Stimulated activated CD4-positive, alpha-beta T cell treated with anti-CD3 and anti-CD28 coated beads, Interleukin-12 subunit alpha, Interleukin-12 subunit beta, amount 100 ng/mL, for 48 hours (primary cell): ENCODE measurements around the gene SMCO1.
"Not testable (repeated sequence)": the region's sequence is repeated elsewhere in the genome, so short reads cannot be mapped to it uniquely, and the experiment has no call there.

ENCODE experiments used
- DNase-seq, 3 donors: peaks; one replicate each; pipeline ENCODE4 v3.0.0-alpha.2; 2020; ENCODE audit warnings: low read depth in 2 of 3, low spot score in 1 of 3

Gene SMCO1

DNA sequence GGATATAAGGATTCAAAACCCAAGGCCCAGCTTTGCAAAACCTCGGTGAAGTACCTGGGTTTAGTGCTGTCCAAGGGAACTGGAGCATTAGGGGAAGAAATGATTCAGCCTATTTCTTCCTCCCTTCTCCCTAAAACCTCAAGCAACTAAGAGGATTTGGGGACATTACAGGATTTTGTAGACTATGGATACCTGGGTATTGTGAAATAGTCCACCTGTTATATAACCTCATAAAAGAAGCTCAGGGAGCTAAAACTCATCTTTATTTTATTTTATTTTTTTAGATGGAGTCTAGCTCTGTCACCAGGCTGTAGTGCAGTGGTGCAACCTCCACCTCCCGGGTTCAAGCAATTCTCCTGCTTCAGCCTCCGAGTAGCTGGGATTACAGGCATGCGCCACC, 8.7 kb upstream of the SMCO1 start:
- no peak for DNase-seq

DNA sequence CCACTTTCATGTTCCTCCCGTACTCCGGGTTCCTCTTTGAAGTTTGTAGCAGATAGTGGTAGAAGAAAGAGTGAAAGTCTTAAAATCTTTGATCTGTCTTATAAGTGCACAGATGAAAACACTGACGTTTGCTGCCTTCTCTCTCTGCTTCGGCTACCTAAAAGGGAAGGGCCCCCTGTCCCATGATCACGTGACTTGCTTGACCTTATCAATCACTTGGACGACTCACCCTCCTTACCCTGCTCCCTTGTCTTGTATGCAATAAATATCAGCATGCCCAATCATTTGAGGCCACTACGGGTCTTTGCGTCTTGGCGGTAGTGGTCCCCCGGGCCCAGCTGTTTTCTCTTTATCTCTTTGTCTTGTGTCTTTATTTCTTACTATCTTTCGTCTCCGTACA, 6.1 kb upstream of the SMCO1 start:
- DNase-seq: not testable (repeated sequence)

DNA sequence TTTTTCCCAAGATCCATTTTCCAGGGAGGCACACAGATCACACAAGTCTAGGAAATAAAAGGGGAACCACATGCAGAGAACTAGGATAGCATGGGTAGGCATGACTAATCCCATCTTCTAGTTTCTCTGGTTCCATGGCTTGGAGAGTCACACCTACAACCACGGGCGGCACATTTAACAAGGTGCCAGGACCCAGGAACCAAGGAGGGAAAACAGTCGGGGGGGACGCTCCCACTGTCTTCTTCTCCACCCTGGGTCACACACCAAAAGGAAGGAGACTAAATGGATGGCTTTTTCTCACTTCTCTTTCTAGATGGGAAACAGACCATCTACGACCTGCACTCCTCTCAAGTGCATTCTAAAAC, 4.6 kb upstream of the SMCO1 start:
- no peak for DNase-seq

DNA sequence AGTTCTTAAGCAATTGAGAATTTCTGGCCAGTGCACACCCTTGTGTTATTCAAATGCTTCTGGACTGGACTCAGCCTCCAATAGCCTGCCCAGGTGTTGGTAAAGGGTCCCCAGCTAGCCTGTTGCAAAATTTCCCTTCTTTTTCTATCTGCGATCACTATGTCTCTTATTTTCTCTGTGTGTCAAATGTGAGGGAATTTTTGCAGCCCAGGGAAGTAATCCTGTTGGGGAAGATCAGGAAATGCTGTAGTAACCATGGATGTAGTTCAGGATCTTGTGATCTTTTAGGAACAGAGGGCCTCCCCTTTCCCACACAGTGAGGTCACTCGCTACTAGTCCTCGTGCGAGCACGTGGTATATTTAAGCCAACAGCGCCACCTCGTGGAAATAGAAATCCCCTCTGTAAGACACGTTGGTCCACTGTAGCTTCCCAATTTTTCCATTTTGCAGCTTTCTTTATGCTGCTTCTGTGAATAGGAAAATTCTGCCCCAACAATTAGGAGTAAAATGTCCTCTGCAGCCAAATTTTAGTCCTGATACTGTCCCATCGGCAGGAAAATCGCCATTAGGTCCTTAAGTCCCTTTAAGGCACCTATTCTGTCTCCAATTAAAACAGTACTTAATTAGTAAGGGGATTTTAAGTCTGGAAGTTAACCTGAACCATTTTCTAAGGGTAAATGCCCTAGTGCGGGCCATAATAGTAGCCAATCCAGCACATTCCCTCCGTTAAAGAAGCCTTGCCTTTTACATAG, 4.0 kb upstream of the SMCO1 start:
- peak in 2 of 3 donors; percentile 61 to 72 for DNase-seq

DNA sequence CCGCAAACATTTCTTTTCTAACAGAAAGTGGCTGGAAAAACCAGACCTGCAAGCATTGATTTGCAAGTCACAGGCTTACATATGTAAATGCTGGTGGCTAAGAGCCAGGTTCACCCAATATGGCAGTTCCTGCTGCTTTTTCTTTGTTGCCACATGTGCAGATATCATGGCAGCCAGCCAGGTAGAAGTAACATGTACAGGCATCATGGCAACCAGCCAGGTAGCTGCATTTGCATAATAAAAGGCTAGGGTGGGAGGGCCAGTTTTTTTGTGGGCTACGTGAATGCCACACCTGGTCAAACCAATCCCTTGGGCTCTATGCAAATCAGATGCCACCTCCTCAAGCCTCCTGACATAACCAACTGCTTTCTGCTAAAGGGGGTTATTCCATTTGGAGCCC, 2.8 kb upstream of the SMCO1 start:
- no peak for DNase-seq

DNA sequence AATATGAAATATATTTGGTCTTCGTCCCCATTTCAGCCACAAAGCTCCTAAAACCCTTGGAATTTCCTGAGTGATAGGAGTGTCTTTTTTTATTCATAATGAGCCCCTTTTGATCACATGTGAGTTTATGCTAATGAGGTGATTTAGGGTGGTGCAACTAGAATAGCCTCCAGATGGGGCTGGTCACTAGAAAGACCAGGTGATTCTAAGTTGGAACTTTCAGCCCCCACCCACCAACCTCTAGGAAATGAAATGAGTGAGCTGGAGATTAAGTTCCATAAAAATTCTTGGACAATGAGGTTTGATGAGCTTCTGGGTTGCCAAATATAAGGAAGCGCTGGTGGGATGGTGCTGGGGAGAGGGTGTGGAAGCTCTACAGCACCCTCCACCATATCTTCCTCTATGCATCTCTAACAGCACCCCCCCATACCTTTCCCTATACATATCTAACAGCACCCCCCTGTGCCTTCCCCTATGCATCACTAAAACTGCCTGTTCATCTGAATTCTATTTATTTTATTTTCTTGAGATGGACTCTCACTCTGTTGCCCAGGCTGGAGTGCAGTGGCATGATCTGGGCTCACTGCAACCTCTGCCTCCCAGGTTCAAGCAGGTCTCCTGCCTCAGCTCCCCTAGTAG, 2.1 kb upstream of the SMCO1 start:
- DNase-seq: no peak

DNA sequence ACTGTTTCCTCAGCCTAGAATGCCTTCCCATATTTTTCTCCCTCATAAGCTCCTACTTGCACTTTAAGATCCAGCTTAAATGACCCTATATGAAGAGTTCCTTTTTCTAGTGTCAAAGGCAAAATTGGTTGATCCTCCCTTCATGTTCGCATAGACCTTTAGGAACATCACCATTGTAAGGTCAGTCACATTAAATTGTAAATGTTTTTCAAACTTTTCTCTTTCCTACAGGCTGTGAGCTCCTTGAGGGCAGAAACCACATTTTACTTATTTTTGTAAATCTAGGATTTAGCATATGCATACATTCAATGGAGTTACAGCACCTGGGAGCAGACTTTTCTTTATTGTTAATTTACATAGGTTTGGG, 813 bp downstream of the SMCO1 start:
- no peak for DNase-seq

DNA sequence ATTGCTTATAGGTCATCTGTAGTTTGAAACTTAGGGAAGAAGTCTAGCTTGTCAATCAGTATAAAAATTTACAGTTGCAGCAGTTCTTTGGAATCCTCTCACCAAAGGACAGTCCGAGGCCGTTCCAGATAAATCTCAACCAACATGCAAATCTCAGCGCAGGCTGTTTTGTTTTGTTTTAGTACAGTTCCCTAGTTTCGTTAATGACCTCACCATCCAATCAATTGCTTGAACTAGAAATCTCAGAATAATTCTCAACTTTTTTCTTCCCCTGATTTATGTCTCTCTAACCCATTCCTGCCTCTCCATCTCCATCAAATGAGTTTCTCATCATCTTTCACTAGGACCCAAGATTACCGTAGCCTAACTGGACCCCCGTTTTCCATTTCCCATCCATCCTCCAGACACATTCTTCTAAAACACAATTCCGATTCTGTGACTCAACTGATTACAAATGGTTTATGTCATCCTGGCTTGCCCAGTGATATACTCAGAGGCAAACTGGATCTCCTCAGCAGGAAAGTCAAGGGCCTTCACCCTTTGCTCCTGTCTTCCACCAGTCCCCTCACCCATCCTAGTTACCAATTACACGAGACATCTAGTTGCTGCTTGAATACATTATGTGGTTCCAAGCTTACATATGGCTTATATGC, 1.3 kb downstream of the SMCO1 start:
- DNase-seq: no peak

DNA sequence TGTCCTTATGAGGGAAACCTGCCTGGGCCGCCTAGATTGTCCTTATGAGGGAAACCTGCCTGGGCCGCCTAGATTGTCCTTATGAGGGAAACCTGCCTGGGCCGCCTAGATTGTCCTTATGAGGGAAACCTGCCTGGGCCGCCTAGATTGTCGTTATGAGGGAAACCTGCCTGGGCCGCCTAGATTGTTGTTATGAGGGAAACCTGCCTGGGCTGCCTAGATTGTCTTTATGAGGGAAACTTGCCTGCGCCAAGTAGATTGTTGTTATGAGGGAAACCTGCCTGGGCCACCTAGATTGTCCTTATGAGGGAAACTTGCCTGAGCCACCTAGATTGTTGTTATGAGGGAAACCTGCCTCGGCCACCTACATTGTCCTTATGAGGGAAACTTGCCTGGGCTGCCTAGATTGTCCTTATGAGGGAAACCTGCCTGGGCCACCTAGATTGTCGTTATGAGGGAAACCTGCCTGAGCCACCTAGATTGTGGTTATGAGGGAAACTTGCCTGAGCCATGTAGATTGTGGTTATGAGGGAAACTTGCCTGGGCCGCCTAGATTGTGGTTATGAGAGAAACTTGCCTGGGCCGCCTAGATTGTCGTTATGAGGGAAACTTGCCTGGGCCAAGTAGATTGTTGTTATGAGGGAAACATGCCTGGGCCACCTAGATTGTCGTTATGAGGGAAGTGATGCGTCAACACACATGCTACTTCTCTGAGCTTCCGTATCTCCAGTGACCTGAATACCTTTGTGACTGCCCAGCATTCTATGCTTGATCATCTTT, 3.3 kb downstream of the SMCO1 start:
- DNase-seq: not testable (repeated sequence)

DNA sequence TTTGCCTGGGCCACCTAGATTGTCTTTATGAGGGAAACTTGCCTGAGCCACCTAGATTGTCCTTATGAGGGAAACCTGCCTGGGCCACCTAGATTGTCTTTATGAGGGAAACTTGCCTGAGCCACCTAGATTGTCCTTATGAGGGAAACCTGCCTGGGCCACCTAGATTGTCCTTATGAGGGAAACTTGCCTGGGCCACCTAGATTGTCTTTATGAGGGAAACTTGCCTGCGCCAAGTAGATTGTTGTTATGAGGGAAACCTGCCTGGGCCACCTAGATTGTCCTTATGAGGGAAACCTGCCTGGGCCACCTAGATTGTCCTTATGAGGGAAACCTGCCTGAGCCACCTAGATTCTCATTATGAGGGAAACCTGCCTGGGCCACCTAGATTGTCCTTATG, 4.0 kb downstream of the SMCO1 start:
- DNase-seq: not testable (repeated sequence)

DNA sequence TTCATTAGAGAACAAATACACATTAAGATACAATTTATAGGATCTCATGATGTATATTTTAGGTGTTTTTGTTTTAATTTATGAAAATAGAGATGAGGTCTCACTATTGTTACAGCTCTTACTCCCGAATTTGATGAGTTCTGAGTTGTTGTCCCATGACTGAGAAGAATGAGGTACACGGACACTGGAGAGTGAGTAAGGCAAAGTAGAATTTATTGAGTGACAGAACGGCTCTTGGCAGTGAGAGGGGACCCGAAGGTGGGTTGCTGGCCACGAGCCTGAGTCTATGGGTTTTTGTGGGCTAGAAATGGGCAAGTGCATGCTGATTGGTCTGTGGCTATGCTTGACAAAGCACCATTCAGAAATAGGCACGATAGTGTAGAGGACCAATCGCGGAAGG, 8.5 kb downstream of the SMCO1 start:
- DNase-seq: no peak

DNA sequence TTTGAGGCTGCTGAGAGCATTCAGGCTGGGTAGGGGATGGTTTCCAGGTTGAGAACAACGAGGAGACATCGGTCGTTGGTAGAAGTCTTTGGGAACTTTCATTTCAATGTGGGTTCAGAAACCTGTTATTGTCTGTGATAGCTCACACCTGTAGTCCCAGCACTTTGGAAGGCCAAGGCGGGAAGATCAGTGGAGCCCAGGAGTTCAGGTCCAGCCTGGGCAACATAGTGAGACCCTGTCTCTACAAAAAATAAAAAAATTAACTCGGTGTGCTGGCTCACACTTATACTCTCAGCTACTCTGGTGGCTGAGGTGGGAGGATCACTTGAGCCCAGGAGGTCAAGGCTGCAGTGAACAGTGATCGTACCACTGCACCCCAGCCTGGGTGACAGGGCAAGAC, 10.6 kb downstream of the SMCO1 start:
- no peak for DNase-seq

DNA sequence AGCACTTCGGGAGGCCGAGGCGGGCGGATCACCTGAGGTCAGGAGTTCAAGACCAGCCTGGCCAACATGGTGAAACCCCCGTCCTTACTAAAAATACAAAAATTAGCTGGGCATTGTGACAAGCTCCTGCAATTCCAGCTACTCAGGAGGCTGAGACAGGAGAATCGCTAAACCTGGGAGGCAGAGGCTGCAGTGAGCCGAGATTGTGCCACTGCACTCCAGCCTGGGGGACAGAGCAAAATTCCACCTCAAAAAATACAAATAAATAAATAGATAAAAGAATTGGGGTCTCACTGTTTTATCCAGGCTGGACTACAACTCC, 11.1 kb downstream of the SMCO1 start:
- not testable (repeated sequence) for DNase-seq

DNA sequence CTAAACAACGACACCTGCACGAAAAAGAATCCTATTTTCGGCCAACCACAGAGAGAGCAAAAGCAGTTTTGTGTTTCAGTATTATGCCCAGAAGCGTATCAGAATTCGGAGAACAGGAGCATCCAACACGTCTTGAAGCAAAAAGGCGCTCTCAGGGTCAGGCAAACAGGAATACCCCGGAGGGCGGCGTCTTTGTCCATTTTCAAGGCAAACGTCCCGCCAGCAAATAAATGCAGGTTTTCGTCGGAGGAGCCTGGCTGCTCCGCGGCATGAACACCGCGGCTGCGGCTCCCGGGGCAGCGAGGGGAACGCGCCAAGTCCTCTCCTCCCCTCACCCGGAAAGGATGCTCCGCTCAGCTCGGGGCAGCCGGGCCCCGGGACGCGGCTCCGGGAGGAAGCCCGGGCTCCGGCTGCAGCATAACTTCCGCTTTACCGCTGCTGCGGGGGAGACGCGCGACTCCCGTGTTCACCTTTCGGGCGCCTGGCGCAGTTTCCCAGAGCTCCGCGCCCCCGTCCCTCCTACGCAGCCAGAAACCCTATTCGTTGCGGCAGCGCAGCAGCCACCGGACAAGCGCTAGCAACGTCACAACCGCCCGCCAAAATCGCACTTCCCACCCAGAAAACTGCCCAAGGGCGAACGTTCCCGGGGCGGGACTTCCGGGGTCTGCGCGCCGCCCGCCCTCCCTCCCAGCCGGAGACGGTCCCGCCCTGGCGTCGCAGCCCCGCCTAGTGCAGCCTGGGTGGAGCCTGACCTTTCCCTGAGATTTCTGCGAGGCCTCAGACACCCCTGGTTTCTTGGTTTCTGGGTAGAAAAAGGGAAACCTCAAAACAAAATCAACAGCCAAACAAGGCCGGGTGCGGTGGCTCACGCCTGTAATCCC, 11.7 kb downstream of the SMCO1 start, which contains the start of gene RNF168:
Gene RNF168 (minus strand): TSS at position 573 of the 881 bp plus-strand sequence. CDS start 595 bp downstream, outside the sequence.
- DNase-seq: peak; percentile 90 to 96 (median 94)

DNA sequence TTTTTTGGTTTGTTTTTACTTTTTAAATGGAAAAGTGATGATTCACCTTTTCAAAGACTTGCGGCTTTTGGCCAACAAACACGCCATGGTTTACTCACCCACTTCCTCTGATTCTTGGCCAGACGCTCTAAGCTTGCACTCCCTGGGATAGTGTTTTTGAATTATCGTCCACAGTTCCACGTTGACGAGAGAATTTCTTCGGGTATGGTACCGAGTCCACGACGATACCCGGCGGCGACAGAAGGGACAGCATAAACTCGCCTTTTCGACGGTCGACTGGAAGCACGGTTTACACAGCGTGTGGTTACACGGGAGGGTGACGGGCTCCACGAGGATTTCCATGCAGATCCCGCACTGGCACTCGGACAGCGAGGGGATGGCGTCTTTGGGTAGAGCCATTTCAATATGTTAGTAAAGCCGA, 12.4 kb downstream of the SMCO1 start:
- peak in 2 of 3 donors; percentile 36 to 45 for DNase-seq

DNA sequence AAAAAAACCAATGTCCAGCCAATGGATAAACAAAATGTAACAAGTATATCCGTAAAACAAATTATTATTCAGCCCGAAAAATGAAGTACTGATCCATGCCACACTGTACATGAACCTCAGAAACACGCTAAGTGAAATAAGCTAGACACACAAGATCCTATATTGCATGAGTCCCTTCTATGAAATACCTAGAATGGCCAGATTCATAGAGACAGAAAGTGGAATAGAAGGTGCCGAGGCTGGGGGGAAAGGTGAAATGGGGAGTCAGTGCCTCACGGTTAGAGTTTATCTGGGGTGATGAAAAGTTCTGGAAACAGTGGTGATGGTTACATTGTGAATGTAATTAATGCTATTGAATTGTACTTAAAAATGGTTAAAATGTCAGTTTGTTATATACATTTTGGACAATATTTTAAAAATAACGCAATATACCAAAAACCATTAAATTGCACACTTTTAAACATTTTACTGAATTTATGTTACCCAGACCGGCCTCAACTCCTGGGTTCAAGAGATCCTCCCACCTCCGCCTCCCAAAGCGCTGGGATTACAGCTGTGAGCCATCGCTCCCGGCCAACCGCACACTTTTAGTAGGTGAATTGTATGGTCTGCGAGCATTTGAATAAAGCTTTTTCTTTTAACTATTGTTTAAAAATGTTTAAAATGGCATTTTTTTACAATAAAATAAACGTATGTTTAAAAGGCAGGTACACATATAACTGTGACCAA, 13.7 kb downstream of the SMCO1 start:
- DNase-seq: peak in 1 of 3 donors; percentile 27

DNA sequence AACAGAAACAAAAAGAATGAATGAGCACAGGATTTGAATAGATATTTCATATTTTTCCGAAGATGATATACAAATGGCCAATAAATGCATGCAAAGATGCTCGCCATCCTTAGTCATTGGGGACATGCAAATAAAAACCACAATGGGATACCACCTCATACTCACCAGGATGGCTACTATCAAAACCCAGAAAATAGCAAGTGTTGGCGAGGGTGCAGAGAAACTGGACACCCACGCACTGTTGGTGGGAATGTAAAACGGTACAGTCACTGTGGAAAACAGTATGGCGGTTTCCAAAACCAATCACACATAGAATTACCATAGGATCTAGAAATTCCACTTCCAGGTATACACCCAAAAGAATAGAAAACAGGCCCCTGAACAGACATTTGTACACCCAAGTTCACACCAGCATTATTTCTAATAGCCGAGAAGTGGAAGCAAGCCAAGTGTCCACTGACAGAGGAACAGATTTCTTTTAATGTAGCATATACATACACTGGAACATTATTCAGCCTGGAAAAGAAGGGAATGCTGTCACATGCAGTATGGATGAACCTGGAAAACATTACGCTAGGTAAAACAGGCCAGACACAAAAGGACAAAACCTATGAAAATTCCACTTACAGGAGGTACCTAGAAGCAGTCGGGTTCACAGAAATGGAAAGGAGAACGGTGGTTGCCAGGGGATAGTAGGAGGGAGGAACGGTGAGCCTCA, 15.2 kb downstream of the SMCO1 start:
- no peak for DNase-seq

DNA sequence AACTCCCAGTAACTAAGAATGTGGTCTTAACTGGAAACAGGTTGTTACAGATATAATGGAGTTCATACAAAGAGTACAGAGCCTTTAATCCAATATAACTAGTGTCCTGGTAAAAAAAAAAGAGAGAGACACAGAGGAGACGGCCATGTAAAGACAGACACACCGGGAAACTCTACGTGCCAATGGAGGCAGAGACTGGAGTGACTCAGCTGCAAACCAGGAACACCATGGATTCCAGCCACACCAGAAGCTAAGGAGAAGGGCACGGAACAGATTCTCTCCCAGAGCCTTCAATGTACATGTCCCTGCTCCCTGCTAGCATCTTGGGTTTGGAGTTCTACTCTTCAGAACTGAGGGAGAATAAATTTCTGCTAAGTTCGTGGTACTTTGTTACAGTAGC, 16.1 kb downstream of the SMCO1 start:
- DNase-seq: no peak

DNA sequence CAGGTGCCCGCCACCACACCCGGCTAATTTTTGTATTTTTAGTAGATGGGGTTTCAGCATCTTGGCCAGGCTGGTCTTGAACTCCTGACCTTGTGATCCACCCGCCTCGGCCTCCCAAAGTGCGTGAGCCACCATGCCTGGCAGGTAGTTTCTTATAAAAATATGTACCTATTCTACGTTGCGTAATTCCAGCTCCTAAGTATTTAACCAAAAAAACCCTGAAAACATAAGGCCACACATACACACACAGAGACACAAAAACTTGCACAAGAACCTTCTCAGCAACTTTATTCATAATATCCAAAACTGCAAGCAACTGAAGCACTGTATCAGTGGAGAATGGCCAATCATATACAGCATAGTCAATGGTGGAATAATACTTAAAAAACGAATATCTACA, 16.8 kb downstream of the SMCO1 start:
- DNase-seq: no peak
